ENCODE measurements around the gene KCNQ1. TPM values are rescaled to one million over a fixed set of nuclear protein-coding genes. Genes with fewer than 3 reads are reported as not detected.
A peak's percentile ranks its signal among the peaks of the same experiment; 100 is the strongest.

KCNQ1 gene
- total RNA-seq, 1 experiment from 2014 or later: not detected

DNA sequence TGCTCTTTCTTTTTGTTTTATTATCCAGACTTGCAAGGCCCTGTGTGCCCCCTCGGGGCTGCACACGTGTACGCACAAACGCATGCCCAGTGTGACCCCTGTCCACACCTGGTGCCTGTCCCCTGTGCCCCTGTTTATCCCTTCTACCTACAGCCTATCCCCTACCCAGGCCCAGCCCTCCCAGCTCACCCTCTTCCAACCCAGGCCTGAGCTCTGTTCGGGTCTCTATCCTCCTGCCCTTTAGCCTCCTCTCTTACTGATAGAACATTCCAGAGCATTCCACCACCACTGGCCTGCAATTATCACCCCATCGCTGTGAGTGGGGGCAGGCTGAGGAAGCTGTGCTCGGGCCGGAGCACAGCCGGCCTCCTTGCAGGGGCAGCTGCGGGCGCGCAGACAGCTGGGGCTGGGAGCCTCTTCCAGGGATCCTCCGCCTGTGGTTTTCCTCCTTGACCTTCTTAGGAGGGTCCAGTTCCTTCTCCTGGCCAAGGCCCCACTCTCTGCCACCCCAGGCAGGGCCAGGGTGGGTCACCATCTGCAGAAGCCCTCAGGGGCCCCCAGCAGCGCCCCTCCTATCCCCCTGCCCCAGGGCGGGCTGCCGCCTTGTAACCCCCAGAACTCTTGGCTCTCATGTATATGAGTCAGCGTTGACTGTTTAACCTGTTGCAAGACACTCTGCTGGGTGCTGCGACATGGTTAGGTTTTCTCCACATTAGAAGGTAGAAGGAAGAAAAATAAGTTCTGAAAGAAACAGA is 296.7 kb downstream of the KCNQ1 start:
- DNase-seq: peak; percentile 57 to 74
- POLR2A ChIA-PET (ENCODE audit: unreplicated experiment): no interaction called here
- intact Hi-C loops (cut with micrococcal nuclease; ENCODE audit: unreplicated experiment): no loop called here
- no TSS peak for BruUV-seq (replicated peaks)
- no peaks in the 10 kb centered on the region for H3K9me2 ChIP-seq (ENCODE audit: insufficient read depth)
- H3K4me1 ChIP-seq (replicated peaks; ENCODE audit: insufficient read depth): peaks cover 23% of the 10 kb centered on the region
- peak overlapping the region; percentile 74 for H3K4me2 ChIP-seq
- no peak overlapping the region for H2AFZ ChIP-seq
- CTCF ChIA-PET: interaction anchor here (0.8 kb wide), 1 partner anchor 37 kb away, joined by 3 read pairs; no protein-coding TSS in a partner anchor
- H3K79me2 ChIP-seq (ENCODE audit: low read depth): no peaks in the 10 kb centered on the region
- no peaks in the 10 kb centered on the region for H3K36me3 ChIP-seq (ENCODE audit: low read depth)
- H3K27me3 ChIP-seq (ENCODE audit: insufficient read depth, low read depth): no peaks in the 10 kb centered on the region
- H4K20me1 ChIP-seq (ENCODE audit: insufficient read depth): no peaks in the 10 kb centered on the region
- TF ChIP-seq EZH2 (IDR thresholded peaks at IDR 0.05; ENCODE audit: low read depth): no peak
- TF ChIP-seq, protein P1, sequence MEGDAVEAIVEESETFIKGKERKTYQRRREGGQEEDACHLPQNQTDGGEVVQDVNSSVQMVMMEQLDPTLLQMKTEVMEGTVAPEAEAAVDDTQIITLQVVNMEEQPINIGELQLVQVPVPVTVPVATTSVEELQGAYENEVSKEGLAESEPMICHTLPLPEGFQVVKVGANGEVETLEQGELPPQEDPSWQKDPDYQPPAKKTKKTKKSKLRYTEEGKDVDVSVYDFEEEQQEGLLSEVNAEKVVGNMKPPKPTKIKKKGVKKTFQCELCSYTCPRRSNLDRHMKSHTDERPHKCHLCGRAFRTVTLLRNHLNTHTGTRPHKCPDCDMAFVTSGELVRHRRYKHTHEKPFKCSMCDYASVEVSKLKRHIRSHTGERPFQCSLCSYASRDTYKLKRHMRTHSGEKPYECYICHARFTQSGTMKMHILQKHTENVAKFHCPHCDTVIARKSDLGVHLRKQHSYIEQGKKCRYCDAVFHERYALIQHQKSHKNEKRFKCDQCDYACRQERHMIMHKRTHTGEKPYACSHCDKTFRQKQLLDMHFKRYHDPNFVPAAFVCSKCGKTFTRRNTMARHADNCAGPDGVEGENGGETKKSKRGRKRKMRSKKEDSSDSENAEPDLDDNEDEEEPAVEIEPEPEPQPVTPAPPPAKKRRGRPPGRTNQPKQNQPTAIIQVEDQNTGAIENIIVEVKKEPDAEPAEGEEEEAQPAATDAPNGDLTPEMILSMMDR (conservative IDR thresholded peaks at IDR 0.05): no peak
- no peaks in the 10 kb centered on the region for H3K9me3 ChIP-seq (ENCODE audit: insufficient read depth, low read depth)
- H3F3A ChIP-seq (ENCODE audit: insufficient read depth, low read depth): 0 out of 2 replicates have a peak, but pooled peaks cover 12% of the 10 kb centered on the region
- H3K27ac ChIP-seq: peak overlapping the region; percentile 63
- H3K4me3 ChIP-seq: no peak overlapping the region; the same call in 1 of the 2 replicates

DNA sequence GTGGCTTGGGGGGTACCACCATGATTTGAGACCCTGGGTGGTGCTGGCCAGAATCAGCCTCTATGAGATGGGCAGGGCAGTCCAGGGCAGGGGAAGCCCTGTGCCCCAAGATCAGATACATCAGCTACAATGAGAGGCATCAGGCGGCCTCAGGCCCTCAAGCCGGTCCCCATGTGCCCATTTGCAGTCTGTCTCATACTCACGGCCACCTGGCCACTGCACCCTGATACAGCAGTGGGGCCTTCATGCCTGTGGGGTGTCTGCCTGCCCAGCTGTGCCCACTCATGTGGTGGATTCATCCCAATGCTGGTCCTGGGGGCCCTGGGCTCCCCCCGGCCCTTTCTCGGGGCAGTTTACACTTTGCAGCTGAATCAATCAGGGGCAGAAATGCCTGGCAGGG is 297.4 kb downstream of the KCNQ1 start:
- H2AFZ ChIP-seq: no peak overlapping the region
- H3K36me3 ChIP-seq (ENCODE audit: low read depth): no peaks in the 10 kb centered on the region
- TF ChIP-seq, protein P1 (conservative IDR thresholded peaks at IDR 0.05): no peak
- no peak for TF ChIP-seq EZH2 (IDR thresholded peaks at IDR 0.05; ENCODE audit: low read depth)
- 0 out of 2 replicates have a peak, but pooled peaks cover 12% of the 10 kb centered on the region for H3F3A ChIP-seq (ENCODE audit: insufficient read depth, low read depth)
- peak overlapping the region; percentile 74 for H3K4me2 ChIP-seq
- H4K20me1 ChIP-seq (ENCODE audit: insufficient read depth): no peaks in the 10 kb centered on the region
- no peaks in the 10 kb centered on the region for H3K9me2 ChIP-seq (ENCODE audit: insufficient read depth)
- no TSS peak for BruUV-seq (replicated peaks)
- no peak overlapping the region; the same call in 1 of the 2 replicates for H3K4me3 ChIP-seq
- POLR2A ChIA-PET (ENCODE audit: unreplicated experiment): no interaction called here
- no peak for DNase-seq
- H3K27me3 ChIP-seq (ENCODE audit: insufficient read depth, low read depth): no peaks in the 10 kb centered on the region
- intact Hi-C loops (cut with micrococcal nuclease; ENCODE audit: unreplicated experiment): no loop called here
- H3K27ac ChIP-seq: peak overlapping the region; percentile 63
- H3K4me1 ChIP-seq (replicated peaks; ENCODE audit: insufficient read depth): peaks cover 23% of the 10 kb centered on the region
- H3K79me2 ChIP-seq (ENCODE audit: low read depth): no peaks in the 10 kb centered on the region
- H3K9me3 ChIP-seq (ENCODE audit: insufficient read depth, low read depth): no peaks in the 10 kb centered on the region
- CTCF ChIA-PET: no interaction called here

DNA sequence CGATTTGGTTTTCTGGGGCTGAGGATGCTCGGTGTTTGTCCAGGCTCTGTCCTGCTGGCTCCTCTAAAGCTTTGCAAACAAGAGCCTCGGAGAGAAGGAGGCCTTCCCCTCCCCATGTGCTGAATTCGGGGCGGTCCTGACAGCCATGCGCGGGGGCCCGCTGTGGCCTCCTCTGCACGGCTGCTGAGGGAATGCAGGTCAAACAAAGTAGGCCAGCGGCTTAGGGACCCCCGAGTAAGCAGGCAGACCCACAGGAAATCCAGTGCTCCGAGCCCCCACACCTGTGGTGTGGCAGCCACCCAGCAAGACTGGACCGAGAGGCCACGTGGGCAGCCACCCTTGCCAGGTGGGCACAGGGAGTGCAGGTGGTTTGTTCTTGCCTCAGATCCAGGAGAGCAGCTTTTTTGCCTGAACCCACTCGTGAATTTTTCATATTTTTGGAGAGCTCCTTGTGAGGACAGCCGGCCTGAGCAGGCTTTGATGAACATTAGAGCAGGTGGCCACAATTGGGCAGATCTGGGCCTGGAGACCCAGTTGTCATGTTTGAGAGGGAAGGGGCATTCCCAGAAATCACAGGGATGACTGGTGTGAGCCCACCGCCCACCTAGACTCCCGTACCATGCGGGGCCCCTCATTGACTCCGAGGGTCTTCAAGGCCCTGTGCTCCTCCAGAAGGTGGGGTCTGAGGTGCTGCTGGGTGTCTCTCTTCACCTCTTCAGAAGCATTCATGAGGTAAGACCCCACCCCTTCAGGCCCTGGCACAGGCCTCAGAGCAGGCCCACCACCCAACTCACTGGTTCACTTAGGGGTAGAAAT is 298.0 kb downstream of the KCNQ1 start:
- no peak overlapping the region for H2AFZ ChIP-seq
- CTCF ChIA-PET: no interaction called here
- POLR2A ChIA-PET (ENCODE audit: unreplicated experiment): no interaction called here
- H3K4me2 ChIP-seq: peak overlapping the region; percentile 74
- no TSS peak for BruUV-seq (replicated peaks)
- no peaks in the 10 kb centered on the region for H4K20me1 ChIP-seq (ENCODE audit: insufficient read depth)
- H3K79me2 ChIP-seq (ENCODE audit: low read depth): no peaks in the 10 kb centered on the region
- TF ChIP-seq, protein P1 (conservative IDR thresholded peaks at IDR 0.05): no peak
- no peak for TF ChIP-seq EZH2 (IDR thresholded peaks at IDR 0.05; ENCODE audit: low read depth)
- H3K27ac ChIP-seq: no peak overlapping the region
- no peak for DNase-seq
- H3K9me2 ChIP-seq (ENCODE audit: insufficient read depth): no peaks in the 10 kb centered on the region
- no peaks in the 10 kb centered on the region for H3K27me3 ChIP-seq (ENCODE audit: insufficient read depth, low read depth)
- H3K9me3 ChIP-seq (ENCODE audit: insufficient read depth, low read depth): no peaks in the 10 kb centered on the region
- intact Hi-C loops (cut with micrococcal nuclease; ENCODE audit: unreplicated experiment): no loop called here
- H3K4me3 ChIP-seq: no peak overlapping the region
- no peaks in the 10 kb centered on the region for H3K36me3 ChIP-seq (ENCODE audit: low read depth)
- H3K4me1 ChIP-seq (replicated peaks; ENCODE audit: insufficient read depth): peaks cover 23% of the 10 kb centered on the region
- H3F3A ChIP-seq (ENCODE audit: insufficient read depth, low read depth): 0 out of 2 replicates have a peak, but pooled peaks cover 12% of the 10 kb centered on the region
